A673 (cell line): Measurements from ENCODE around the gene FLRT2.

Experiments
- EZH2 ChIP-seq: fragments of 200-600 bp; sonication (generic); IDR thresholded peaks from 2 replicates; pipeline ENCODE4 v1.6.1; 2017; ENCODE audit warnings: borderline replicate concordance, low read depth, mild to moderate bottlenecking, mixed read lengths, antibody characterized with exemption, low read length; ENCODE audit not compliant: poor library complexity, severe bottlenecking
- TF ChIP-seq, protein P1 (sequence below): fragments of 300-800, 200-600 bp; sonication (generic); conservative IDR thresholded peaks from 2 replicates; pipeline ENCODE4 v1.5.1; 2017; ENCODE audit warnings: low read depth, mild to moderate bottlenecking, antibody characterized with exemption, low read length, moderate library complexity, mixed read lengths

DNA sequence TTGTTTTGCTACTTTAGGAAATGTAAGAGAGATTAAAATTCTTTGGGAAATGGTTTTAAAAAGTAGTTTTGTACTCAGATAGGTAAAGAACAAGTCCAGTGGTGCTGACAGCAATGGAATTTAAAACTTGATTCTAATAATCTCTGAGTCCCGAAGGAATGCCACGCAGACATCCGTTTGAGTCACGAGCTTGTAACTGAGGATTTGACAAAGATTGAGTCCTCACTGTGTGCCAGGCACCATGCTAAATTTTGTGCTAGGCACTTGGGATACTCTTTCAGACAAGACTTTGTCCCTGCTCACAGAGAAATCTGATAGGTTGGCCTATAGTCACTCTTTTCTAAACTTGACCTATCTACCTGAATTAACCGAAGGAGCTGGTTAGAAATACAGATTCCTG is 12.7 kb downstream of the FLRT2 start:
- TF ChIP-seq, protein P1, sequence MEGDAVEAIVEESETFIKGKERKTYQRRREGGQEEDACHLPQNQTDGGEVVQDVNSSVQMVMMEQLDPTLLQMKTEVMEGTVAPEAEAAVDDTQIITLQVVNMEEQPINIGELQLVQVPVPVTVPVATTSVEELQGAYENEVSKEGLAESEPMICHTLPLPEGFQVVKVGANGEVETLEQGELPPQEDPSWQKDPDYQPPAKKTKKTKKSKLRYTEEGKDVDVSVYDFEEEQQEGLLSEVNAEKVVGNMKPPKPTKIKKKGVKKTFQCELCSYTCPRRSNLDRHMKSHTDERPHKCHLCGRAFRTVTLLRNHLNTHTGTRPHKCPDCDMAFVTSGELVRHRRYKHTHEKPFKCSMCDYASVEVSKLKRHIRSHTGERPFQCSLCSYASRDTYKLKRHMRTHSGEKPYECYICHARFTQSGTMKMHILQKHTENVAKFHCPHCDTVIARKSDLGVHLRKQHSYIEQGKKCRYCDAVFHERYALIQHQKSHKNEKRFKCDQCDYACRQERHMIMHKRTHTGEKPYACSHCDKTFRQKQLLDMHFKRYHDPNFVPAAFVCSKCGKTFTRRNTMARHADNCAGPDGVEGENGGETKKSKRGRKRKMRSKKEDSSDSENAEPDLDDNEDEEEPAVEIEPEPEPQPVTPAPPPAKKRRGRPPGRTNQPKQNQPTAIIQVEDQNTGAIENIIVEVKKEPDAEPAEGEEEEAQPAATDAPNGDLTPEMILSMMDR = no peak
- no peak for TF ChIP-seq EZH2
